Measurements from ENCODE around the gene CEP135. TPM values are rescaled to one million over a fixed set of nuclear protein-coding genes. Genes with fewer than 3 reads are reported as not detected.

CEP135 gene
- total RNA-seq, 2 donors from 2014 or later: 1.6 to 1.8 TPM

DNA sequence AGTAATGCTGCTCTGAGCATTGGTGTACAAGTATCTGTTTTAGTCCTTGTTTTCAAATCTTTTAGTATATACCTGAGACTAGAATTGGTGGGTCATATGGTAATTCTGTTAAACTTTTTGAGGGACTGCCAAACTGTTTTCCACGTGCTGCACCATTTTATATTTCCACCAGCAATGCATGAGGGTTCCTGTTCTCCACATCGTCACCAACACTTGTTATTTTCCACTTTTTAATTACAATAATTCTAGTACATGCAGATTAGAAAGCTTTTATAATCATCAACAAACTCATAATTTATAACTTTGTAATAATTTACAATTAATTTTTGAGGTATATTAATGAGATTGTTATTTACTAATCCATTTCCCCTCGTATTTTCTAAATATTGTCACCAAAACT lies 79.4 kb downstream of the CEP135 start:
- no peak for TF ChIP-seq CTCF (IDR thresholded peaks at IDR 0.05)

GRCh38 chr4:56038487-56039162 lies 89.9 kb downstream of the CEP135 start:
- Histone ChIP-seq H3K4me1 (no peaks in the 10 kb centered on the region), H3K36me3 (no peaks in the 10 kb centered on the region), H3K9me3 (no peaks in the 10 kb centered on the region), H3K27ac (no peak overlapping the region), H3K4me3 (no peak overlapping the region), H3K27me3 (no peaks in the 10 kb centered on the region)
- TF ChIP-seq CTCF (IDR thresholded peaks at IDR 0.05): no peak
- DNase-seq (ENCODE audit: low spot score): no peak

More for the DNA sequence above, 79.4 kb downstream of the CEP135 start:
- no peak for DNase-seq (ENCODE audit: low spot score)
- Histone ChIP-seq H3K36me3 (peaks cover 18% of the 10 kb centered on the region), H3K27me3 (no peaks in the 10 kb centered on the region), H3K4me3 (no peak overlapping the region), H3K4me1 (no peaks in the 10 kb centered on the region), H3K9me3 (peaks cover 0 to 7% of the 10 kb centered on the region in 2 donors), H3K27ac (no peak overlapping the region)

DNA sequence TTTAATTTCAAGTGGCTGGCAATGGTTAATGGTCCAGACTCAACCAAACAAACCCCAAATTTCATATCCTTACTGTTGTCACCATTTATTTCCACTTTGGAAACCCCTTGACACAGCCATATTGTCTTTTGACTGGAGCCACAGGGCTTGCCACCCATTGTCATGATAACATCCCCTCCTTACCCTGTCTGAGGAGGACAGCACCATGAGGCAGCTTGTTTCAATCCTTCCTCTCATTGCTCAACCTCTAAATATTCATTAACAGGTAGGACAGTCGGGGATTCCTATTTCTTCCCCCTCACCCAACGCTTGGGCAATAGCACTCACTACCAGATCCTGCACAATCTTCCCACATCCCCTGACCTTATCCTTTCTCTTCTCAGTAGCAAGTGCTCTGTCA lies 92.1 kb downstream of the CEP135 start:
- no peaks in the 10 kb centered on the region for H3K4me1 ChIP-seq
- no peak overlapping the region for H3K4me3 ChIP-seq
- DNase-seq (ENCODE audit: low spot score): no peak
- no peaks in the 10 kb centered on the region for H3K27me3 ChIP-seq
- no peaks in the 10 kb centered on the region for H3K36me3 ChIP-seq
- no peak overlapping the region for H3K27ac ChIP-seq
- TF ChIP-seq CTCF (IDR thresholded peaks at IDR 0.05): no peak
- H3K9me3 ChIP-seq: no peaks in the 10 kb centered on the region

- no peak for TF ChIP-seq CTCF (IDR thresholded peaks at IDR 0.05)
- H3K27ac ChIP-seq: no peak overlapping the region
- no peak for DNase-seq (ENCODE audit: low spot score)
- no peak overlapping the region for H3K4me3 ChIP-seq
- no peaks in the 10 kb centered on the region for H3K9me3 ChIP-seq
- H3K27me3 ChIP-seq: no peaks in the 10 kb centered on the region
- H3K4me1 ChIP-seq: no peaks in the 10 kb centered on the region
- H3K36me3 ChIP-seq: no peaks in the 10 kb centered on the region
Measured at GRCh38 chr4:56042225-56042624, 93.5 kb downstream of the CEP135 start.

- Histone ChIP-seq H3K36me3 (no peaks in the 10 kb centered on the region), H3K27me3 (peaks cover 0 to 11% of the 10 kb centered on the region in 2 donors), H3K4me3 (peak overlapping the region; percentile 26 to 61), H3K4me1 (peaks cover 0 to 16% of the 10 kb centered on the region in 2 donors), H3K27ac (no peak overlapping the region), H3K9me3 (no peaks in the 10 kb centered on the region)
- DNase-seq (ENCODE audit: low spot score): no peak
- TF ChIP-seq CTCF (IDR thresholded peaks at IDR 0.05): no peak
Measured at GRCh38 chr4:56048383-56048701, 99.6 kb downstream of the CEP135 start.
